ENCODE results near the gene RALGPS2.

The RALGPS2 gene

GRCh38 chr1:178899402-178899801 lies 174.4 kb downstream of the RALGPS2 start:
- H3K79me2 ChIP-seq (ENCODE audit: control insufficient read depth, insufficient read depth, low read length, poor library complexity): no peaks in the 10 kb centered on the region
- no peak overlapping the region for H2BK12ac ChIP-seq (ENCODE audit: low read length)
- no peak overlapping the region for H2AK5ac ChIP-seq (ENCODE audit: low read length)
- no peak overlapping the region for H2BK120ac ChIP-seq (ENCODE audit: insufficient read depth, low read length, poor library complexity)
- no CpG with 5 or more reads among the region's 2 CpGs for WGBS (ENCODE audit: extremely low coverage, insufficient coverage, insufficient read length)
- no peak overlapping the region for H2AFZ ChIP-seq (ENCODE audit: insufficient read depth, low read length, poor library complexity)
- H3K4me3 ChIP-seq (ENCODE audit: low read depth, low read length): no peak overlapping the region
- no peak overlapping the region for H3K4ac ChIP-seq (ENCODE audit: low read depth, low read length)
- H2BK5ac ChIP-seq (ENCODE audit: low read depth, low read length, poor library complexity): no peak overlapping the region
- no peaks in the 10 kb centered on the region for H3K9me3 ChIP-seq (ENCODE audit: insufficient read depth, low read depth, low read length)
- no peak overlapping the region for H4K12ac ChIP-seq (ENCODE audit: low read depth, low read length)
- no peak overlapping the region for H3K9ac ChIP-seq (ENCODE audit: low read length)
- DNase-seq: no peak
- no peak overlapping the region for H3K18ac ChIP-seq (ENCODE audit: low read length)
- no peak overlapping the region for H3K27ac ChIP-seq (ENCODE audit: low read depth, low read length)
- H4K91ac ChIP-seq (ENCODE audit: low read depth, low read length): no peak overlapping the region
- no peak overlapping the region for H3K4me2 ChIP-seq (ENCODE audit: low read length)
- H4K8ac ChIP-seq (ENCODE audit: low read depth, low read length): no peak overlapping the region
- no peaks in the 10 kb centered on the region for H3K4me1 ChIP-seq (ENCODE audit: control insufficient read depth in 1 of 2, insufficient read depth in 2 of 2, low read length in 2 of 2)
- H3K79me1 ChIP-seq (ENCODE audit: low read length): no peaks in the 10 kb centered on the region
- H3K23ac ChIP-seq (ENCODE audit: low read length): no peak overlapping the region
- H3K14ac ChIP-seq (ENCODE audit: low read length): no peak overlapping the region
- H3K36me3 ChIP-seq (ENCODE audit: control insufficient read depth in 1 of 2, insufficient read depth in 2 of 2, low read length in 2 of 2): no peaks in the 10 kb centered on the region
- no peaks in the 10 kb centered on the region for H3K27me3 ChIP-seq (ENCODE audit: insufficient read depth, low read length)

GRCh38 chr1:178901482-178902125 lies 176.6 kb downstream of the RALGPS2 start:
- no peak overlapping the region for H3K27ac ChIP-seq (ENCODE audit: low read depth, low read length)
- no peak overlapping the region for H2AK5ac ChIP-seq (ENCODE audit: low read length)
- no peak overlapping the region for H3K18ac ChIP-seq (ENCODE audit: low read length)
- no peaks in the 10 kb centered on the region for H3K79me2 ChIP-seq (ENCODE audit: control insufficient read depth, insufficient read depth, low read length, poor library complexity)
- no CpG with 5 or more reads among the region's 1 CpG for WGBS (ENCODE audit: extremely low coverage, insufficient coverage, insufficient read length)
- H2BK120ac ChIP-seq (ENCODE audit: insufficient read depth, low read length, poor library complexity): no peak overlapping the region
- no peak overlapping the region for H2BK5ac ChIP-seq (ENCODE audit: low read depth, low read length, poor library complexity)
- no peak overlapping the region for H3K23ac ChIP-seq (ENCODE audit: low read length)
- H3K79me1 ChIP-seq (ENCODE audit: low read length): no peaks in the 10 kb centered on the region
- no peak overlapping the region for H4K8ac ChIP-seq (ENCODE audit: low read depth, low read length)
- H2AFZ ChIP-seq (ENCODE audit: insufficient read depth, low read length, poor library complexity): no peak overlapping the region
- H3K4me1 ChIP-seq (ENCODE audit: control insufficient read depth in 1 of 2, insufficient read depth in 2 of 2, low read length in 2 of 2): no peaks in the 10 kb centered on the region
- no peak overlapping the region for H4K12ac ChIP-seq (ENCODE audit: low read depth, low read length)
- H4K91ac ChIP-seq (ENCODE audit: low read depth, low read length): no peak overlapping the region
- H3K27me3 ChIP-seq (ENCODE audit: insufficient read depth, low read length): no peaks in the 10 kb centered on the region
- DNase-seq: peak; percentile 1 to 12
- H3K14ac ChIP-seq (ENCODE audit: low read length): no peak overlapping the region
- no peaks in the 10 kb centered on the region for H3K36me3 ChIP-seq (ENCODE audit: control insufficient read depth in 1 of 2, insufficient read depth in 2 of 2, low read length in 2 of 2)
- no peak overlapping the region for H3K4ac ChIP-seq (ENCODE audit: low read depth, low read length)
- no peaks in the 10 kb centered on the region for H3K9me3 ChIP-seq (ENCODE audit: insufficient read depth, low read depth, low read length)
- H3K9ac ChIP-seq (ENCODE audit: low read length): no peak overlapping the region
- no peak overlapping the region for H2BK12ac ChIP-seq (ENCODE audit: low read length)
- no peak overlapping the region for H3K4me3 ChIP-seq (ENCODE audit: low read depth, low read length)
- no peak overlapping the region for H3K4me2 ChIP-seq (ENCODE audit: low read length)

- H4K91ac ChIP-seq (ENCODE audit: low read depth, low read length): no peak overlapping the region
- H3K4me1 ChIP-seq (ENCODE audit: control insufficient read depth in 1 of 2, insufficient read depth in 2 of 2, low read length in 2 of 2): no peaks in the 10 kb centered on the region
- H4K12ac ChIP-seq (ENCODE audit: low read depth, low read length): no peak overlapping the region
- H3K23ac ChIP-seq (ENCODE audit: low read length): no peak overlapping the region
- H2BK5ac ChIP-seq (ENCODE audit: low read depth, low read length, poor library complexity): no peak overlapping the region
- no peak overlapping the region for H2AFZ ChIP-seq (ENCODE audit: insufficient read depth, low read length, poor library complexity)
- DNase-seq: no peak
- H3K79me2 ChIP-seq (ENCODE audit: control insufficient read depth, insufficient read depth, low read length, poor library complexity): no peaks in the 10 kb centered on the region
- H3K4me2 ChIP-seq (ENCODE audit: low read length): no peak overlapping the region
- H3K79me1 ChIP-seq (ENCODE audit: low read length): no peaks in the 10 kb centered on the region
- no peaks in the 10 kb centered on the region for H3K27me3 ChIP-seq (ENCODE audit: insufficient read depth, low read length)
- no CpG with 5 or more reads among the region's 1 CpG for WGBS (ENCODE audit: extremely low coverage, insufficient coverage, insufficient read length)
- H4K8ac ChIP-seq (ENCODE audit: low read depth, low read length): no peak overlapping the region
- no peak overlapping the region for H2BK120ac ChIP-seq (ENCODE audit: insufficient read depth, low read length, poor library complexity)
- H3K9ac ChIP-seq (ENCODE audit: low read length): no peak overlapping the region
- no peak overlapping the region for H3K27ac ChIP-seq (ENCODE audit: low read depth, low read length)
- no peak overlapping the region for H3K14ac ChIP-seq (ENCODE audit: low read length)
- no peaks in the 10 kb centered on the region for H3K36me3 ChIP-seq (ENCODE audit: control insufficient read depth in 1 of 2, insufficient read depth in 2 of 2, low read length in 2 of 2)
- no peak overlapping the region for H3K18ac ChIP-seq (ENCODE audit: low read length)
- no peak overlapping the region for H3K4me3 ChIP-seq (ENCODE audit: low read depth, low read length)
- no peaks in the 10 kb centered on the region for H3K9me3 ChIP-seq (ENCODE audit: insufficient read depth, low read depth, low read length)
- no peak overlapping the region for H3K4ac ChIP-seq (ENCODE audit: low read depth, low read length)
- no peak overlapping the region for H2AK5ac ChIP-seq (ENCODE audit: low read length)
- H2BK12ac ChIP-seq (ENCODE audit: low read length): no peak overlapping the region
These were observed 183.3 kb downstream of the RALGPS2 start for GRCh38 chr1:178908358-178908757.

- no CpG with 5 or more reads among the region's 1 CpG for WGBS (ENCODE audit: extremely low coverage, insufficient coverage, insufficient read length)
- no peak overlapping the region for H2AFZ ChIP-seq (ENCODE audit: insufficient read depth, low read length, poor library complexity)
- no peaks in the 10 kb centered on the region for H3K79me2 ChIP-seq (ENCODE audit: control insufficient read depth, insufficient read depth, low read length, poor library complexity)
- H3K9me3 ChIP-seq (ENCODE audit: insufficient read depth, low read depth, low read length): no peaks in the 10 kb centered on the region
- no peak overlapping the region for H3K9ac ChIP-seq (ENCODE audit: low read length)
- H4K12ac ChIP-seq (ENCODE audit: low read depth, low read length): no peak overlapping the region
- no peak overlapping the region for H2AK5ac ChIP-seq (ENCODE audit: low read length)
- no peak overlapping the region for H3K4me2 ChIP-seq (ENCODE audit: low read length)
- H3K79me1 ChIP-seq (ENCODE audit: low read length): no peaks in the 10 kb centered on the region
- no peak overlapping the region for H3K23ac ChIP-seq (ENCODE audit: low read length)
- H4K91ac ChIP-seq (ENCODE audit: low read depth, low read length): no peak overlapping the region
- H3K27me3 ChIP-seq (ENCODE audit: insufficient read depth, low read length): no peaks in the 10 kb centered on the region
- H3K14ac ChIP-seq (ENCODE audit: low read length): no peak overlapping the region
- no peaks in the 10 kb centered on the region for H3K36me3 ChIP-seq (ENCODE audit: control insufficient read depth in 1 of 2, insufficient read depth in 2 of 2, low read length in 2 of 2)
- no peak overlapping the region for H2BK12ac ChIP-seq (ENCODE audit: low read length)
- H4K8ac ChIP-seq (ENCODE audit: low read depth, low read length): no peak overlapping the region
- no peak overlapping the region for H3K4ac ChIP-seq (ENCODE audit: low read depth, low read length)
- no peak overlapping the region for H3K18ac ChIP-seq (ENCODE audit: low read length)
- H2BK120ac ChIP-seq (ENCODE audit: insufficient read depth, low read length, poor library complexity): no peak overlapping the region
- no peak overlapping the region for H3K27ac ChIP-seq (ENCODE audit: low read depth, low read length)
- no peak for DNase-seq
- H2BK5ac ChIP-seq (ENCODE audit: low read depth, low read length, poor library complexity): no peak overlapping the region
- no peak overlapping the region for H3K4me3 ChIP-seq (ENCODE audit: low read depth, low read length)
- H3K4me1 ChIP-seq (ENCODE audit: control insufficient read depth in 1 of 2, insufficient read depth in 2 of 2, low read length in 2 of 2): no peaks in the 10 kb centered on the region
These were observed 185.0 kb downstream of the RALGPS2 start for GRCh38 chr1:178910023-178910422.
